OCI-LY7 (cell line): ENCODE results near the gene ISOC2. TPM values are rescaled to one million over a fixed set of nuclear protein-coding genes. Genes with fewer than 3 reads are reported as not detected.

Experiments
- BruUV-seq: library from RNA; stranded (reverse); fragments of 400-500 nt; replicated peaks from 2 replicates; lab custom pipeline; 2021; lab: Mats Ljungman, UMichigan
- CTCF ChIA-PET: fragments of 300-600 bp; sonication (Branson Sonifier 250); formaldehyde crosslinking; loops from one replicate; lab custom pipeline; 2022; ENCODE audit warnings: antibody characterized with exemption; ENCODE audit not compliant: unreplicated experiment; lab: Charles Lee
- POLR2A ChIA-PET: fragments of 300-600 bp; sonication (Branson Sonifier 250); formaldehyde crosslinking; loops from one replicate; lab custom pipeline; 2022; ENCODE audit warnings: antibody characterized with exemption; lab: Charles Lee
- DNase-seq: peaks from one replicate; pipeline ENCODE4 v3.0.0-alpha.2; 2015; ENCODE audit warnings: low spot score
- H2AFZ ChIP-seq: fragments of 200-600 bp; sonication (generic), shearing (Covaris generic); 2 replicates; pipeline ENCODE4 v1.6.1; 2014; ENCODE audit warnings: mild to moderate bottlenecking, antibody characterized with exemption, low read length, moderate library complexity
- H3K27ac ChIP-seq: fragments of 200-600 bp; sonication (generic); 2 replicates; pipeline ENCODE4 v1.5.1; 2014; ENCODE audit warnings: mixed run types, low read depth, mild to moderate bottlenecking, moderate library complexity, low read length, inconsistent platforms; ENCODE audit not compliant: poor library complexity, severe bottlenecking
- H3K36me3 ChIP-seq: fragments of 200-600 bp; sonication (generic); 2 replicates; pipeline ENCODE4 v1.6.1; 2014; ENCODE audit warnings: mild to moderate bottlenecking, antibody characterized with exemption, low read length, moderate library complexity, mixed read lengths; ENCODE audit not compliant: insufficient read depth
- H3K4me1 ChIP-seq: fragments of 200-600 bp; sonication (generic); 2 replicates; pipeline ENCODE4 v1.5.1; 2014; ENCODE audit warnings: mild to moderate bottlenecking, low read length; ENCODE audit not compliant: insufficient read depth, poor library complexity, severe bottlenecking
- H3K4me2 ChIP-seq: fragments of 200-600 bp; sonication (generic); 2 replicates; pipeline ENCODE4 v1.6.1; 2014; ENCODE audit warnings: mild to moderate bottlenecking, low read length
- H3K4me3 ChIP-seq: fragments of 200-600 bp; sonication (generic); 2 replicates; pipeline ENCODE4 v1.5.1; 2014; ENCODE audit warnings: mild to moderate bottlenecking, low read depth, low read length; ENCODE audit not compliant: poor library complexity, severe bottlenecking
- H3K79me2 ChIP-seq: fragments of 200-600 bp; sonication (generic); 2 replicates; pipeline ENCODE4 v1.6.1; 2016; ENCODE audit warnings: low read depth, mild to moderate bottlenecking, low read length, moderate library complexity, mixed read lengths; ENCODE audit not compliant: insufficient read depth
- H3K9me2 ChIP-seq: fragments of 200-600 bp; sonication (generic); 2 replicates; pipeline ENCODE4 v1.6.1; 2016; ENCODE audit warnings: mild to moderate bottlenecking, low read length, mixed read lengths; ENCODE audit not compliant: insufficient read depth
- H3K9me3 ChIP-seq: fragments of 200-600 bp; sonication (generic); 2 replicates; pipeline ENCODE4 v1.6.1; 2014; ENCODE audit warnings: mild to moderate bottlenecking, mixed run types, low read length, mixed read lengths
- H4K20me1 ChIP-seq: fragments of 200-600 bp; sonication (generic); 2 replicates; pipeline ENCODE4 v1.6.1; 2014; ENCODE audit warnings: mild to moderate bottlenecking, antibody characterized with exemption, low read length, moderate library complexity, mixed read lengths; ENCODE audit not compliant: insufficient read depth
- CTCF ChIP-seq: fragments of 200-600 bp; sonication (generic); conservative IDR thresholded peaks from 2 replicates; pipeline ENCODE4 v1.5.1; 2014; ENCODE audit warnings: mild to moderate bottlenecking, antibody characterized with exemption, low read length, moderate library complexity, mixed read lengths
- EZH2phosphoT487 ChIP-seq: fragments of 200-600 bp; sonication (generic); IDR thresholded peaks from 2 replicates; pipeline ENCODE4 v1.6.1; 2018; ENCODE audit warnings: low read depth, borderline replicate concordance, mild to moderate bottlenecking, mixed run types, antibody characterized with exemption, low read length, moderate library complexity, mixed read lengths
- intact Hi-C: fragments of 100-400 bp; cut with micrococcal nuclease; formaldehyde crosslinking; loops from one replicate; pipeline ENCODE4 v1.10.0; 2022; ENCODE audit not compliant: unreplicated experiment
- total RNA-seq, 2 experiments: library from RNA; depleted of rRNA in 1 of 2; stranded (reverse); fragments of >200 nt in 1 of 2; shearing (Covaris generic) in 1 of 2; gene quantifications; 2 replicates each; pipeline ENCODE4 v1.2.3, GENCODE V29; 2014 to 2022

ISOC2 gene
- total RNA-seq, 2 experiments from 2014 or later = 37.0 to 115 TPM

GRCh38 chr19:55446060-55446459, 15.4 kb downstream of the ISOC2 start:
- no peak for DNase-seq
- Histone ChIP-seq H3K9me3 (no peaks in the 10 kb centered on the region), H3K36me3 (no peaks in the 10 kb centered on the region), H3K4me2 (no peak overlapping the region), H3K9me2 (no peaks in the 10 kb centered on the region), H3K4me1 (no peaks in the 10 kb centered on the region), H4K20me1 (no peaks in the 10 kb centered on the region), H3K27ac (no peak overlapping the region), H3K79me2 (no peaks in the 10 kb centered on the region), H3K4me3 (no peak overlapping the region), H2AFZ (no peak overlapping the region)
- no TSS peak for BruUV-seq
- intact Hi-C loops = no loop called here
- ChIA-PET POLR2A (no interaction called here), CTCF (no interaction called here)
- no peak for TF ChIP-seq EZH2phosphoT487
- no peak for TF ChIP-seq CTCF

GRCh38 chr19:55444646-55445045, 16.8 kb downstream of the ISOC2 start:
- Histone ChIP-seq H3K79me2 (no peaks in the 10 kb centered on the region), H3K4me2 (no peak overlapping the region), H3K4me1 (no peaks in the 10 kb centered on the region), H3K27ac (no peak overlapping the region), H4K20me1 (no peaks in the 10 kb centered on the region), H2AFZ (no peak overlapping the region), H3K36me3 (no peaks in the 10 kb centered on the region), H3K4me3 (no peak overlapping the region), H3K9me2 (no peaks in the 10 kb centered on the region), H3K9me3 (no peaks in the 10 kb centered on the region)
- intact Hi-C loops = no loop called here
- BruUV-seq = no TSS peak
- CTCF ChIA-PET = no interaction called here
- POLR2A ChIA-PET = no interaction called here
- no peak for DNase-seq
- no peak for TF ChIP-seq EZH2phosphoT487
- TF ChIP-seq CTCF = no peak

GRCh38 chr19:55443824-55444480, 17.5 kb downstream of the ISOC2 start:
- intact Hi-C loops = no loop called here
- H3K4me2 ChIP-seq = no peak overlapping the region
- no peaks in the 10 kb centered on the region for H3K4me1 ChIP-seq
- CTCF ChIA-PET = no interaction called here
- POLR2A ChIA-PET = no interaction called here
- H3K9me3 ChIP-seq = no peaks in the 10 kb centered on the region
- no peaks in the 10 kb centered on the region for H3K36me3 ChIP-seq
- no peak overlapping the region for H2AFZ ChIP-seq
- no peak overlapping the region for H3K4me3 ChIP-seq
- H3K79me2 ChIP-seq = no peaks in the 10 kb centered on the region
- H4K20me1 ChIP-seq = no peaks in the 10 kb centered on the region
- no TSS peak for BruUV-seq
- no peaks in the 10 kb centered on the region for H3K9me2 ChIP-seq
- no peak for TF ChIP-seq EZH2phosphoT487
- TF ChIP-seq CTCF = no peak
- no peak overlapping the region for H3K27ac ChIP-seq
- DNase-seq = no peak
